ENCODE measurements around the gene SHROOM3. TPM values are rescaled to one million over a fixed set of nuclear protein-coding genes. Genes with fewer than 3 reads are reported as not detected.

SHROOM3 gene
- total RNA-seq, 1 experiment from 2014 or later: 22.8 TPM

- no peak overlapping the region for H3K27ac ChIP-seq
- no peak overlapping the region for H3K4me3 ChIP-seq
- H3K9me3 ChIP-seq (replicated peaks): no peaks in the 10 kb centered on the region
- no peaks in the 10 kb centered on the region for H3K36me3 ChIP-seq
- no peak for DNase-seq
- no peaks in the 10 kb centered on the region for H3K27me3 ChIP-seq
- H3K4me1 ChIP-seq: no peaks in the 10 kb centered on the region; the same call in 1 of the 2 replicates
Observed at GRCh38 chr4:76494871-76495590, 60.0 kb downstream of the SHROOM3 start.

DNA sequence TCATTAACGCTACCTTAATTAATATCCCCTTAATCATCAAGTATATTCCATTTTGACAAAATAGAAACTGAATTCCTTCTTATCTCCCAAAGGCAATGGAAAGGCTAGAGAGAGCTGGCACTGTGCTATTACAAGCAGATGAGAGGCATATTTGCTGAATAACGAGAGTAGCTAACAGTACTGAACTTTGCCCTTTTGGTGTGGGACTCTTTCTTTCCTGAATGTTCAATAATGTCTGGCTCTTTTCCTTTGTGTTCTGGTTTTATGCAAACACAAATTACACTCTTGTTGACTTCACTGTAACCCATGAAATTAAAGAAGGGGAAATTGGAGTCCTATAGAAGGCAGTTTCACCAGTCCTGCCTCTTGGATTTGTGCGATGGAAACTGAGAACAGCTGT, 63.5 kb downstream of the SHROOM3 start:
- no peaks in the 10 kb centered on the region for H3K9me3 ChIP-seq (replicated peaks)
- no peaks in the 10 kb centered on the region for H3K27me3 ChIP-seq
- H3K36me3 ChIP-seq: no peaks in the 10 kb centered on the region
- no peak overlapping the region for H3K4me3 ChIP-seq
- H3K4me1 ChIP-seq: no peaks in the 10 kb centered on the region; the same call in 1 of the 2 replicates
- no peak overlapping the region for H3K27ac ChIP-seq
- no peak for DNase-seq

- H3K4me1 ChIP-seq: no peaks in the 10 kb centered on the region; the same call in 1 of the 2 replicates
- H3K27me3 ChIP-seq: no peaks in the 10 kb centered on the region
- no peaks in the 10 kb centered on the region for H3K36me3 ChIP-seq
- no peak for DNase-seq
- no peak overlapping the region for H3K27ac ChIP-seq
- no peaks in the 10 kb centered on the region for H3K9me3 ChIP-seq (replicated peaks)
- H3K4me3 ChIP-seq: no peak overlapping the region
Observed at GRCh38 chr4:76499461-76499860, 64.4 kb downstream of the SHROOM3 start.

DNA sequence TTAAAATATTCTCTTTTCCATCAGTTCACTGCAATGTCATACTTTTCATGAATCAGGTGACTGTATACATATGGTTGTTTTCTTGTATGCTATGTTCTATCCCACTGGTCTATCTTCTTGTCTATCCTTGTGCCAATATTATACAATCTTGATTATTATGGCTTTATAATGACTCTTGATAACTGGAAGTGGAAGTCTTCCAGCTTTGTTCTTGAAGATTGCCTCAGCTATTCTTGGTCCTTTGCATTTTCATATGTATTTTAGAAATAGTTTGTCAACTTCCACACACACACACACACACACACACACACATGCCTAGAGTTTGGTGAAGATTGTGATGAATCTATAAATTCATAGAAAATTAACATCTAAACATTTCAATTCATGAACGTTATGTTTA, 67.9 kb downstream of the SHROOM3 start:
- Histone ChIP-seq H3K27me3 (no peaks in the 10 kb centered on the region), H3K9me3 (replicated peaks) (no peaks in the 10 kb centered on the region), H3K4me1 (no peaks in the 10 kb centered on the region), H3K4me3 (no peak overlapping the region), H3K36me3 (no peaks in the 10 kb centered on the region), H3K27ac (no peak overlapping the region)
- DNase-seq: no peak

- H3K27me3 ChIP-seq: no peaks in the 10 kb centered on the region
- H3K9me3 ChIP-seq (replicated peaks): no peaks in the 10 kb centered on the region
- H3K4me3 ChIP-seq: no peak overlapping the region
- no peaks in the 10 kb centered on the region for H3K4me1 ChIP-seq
- H3K36me3 ChIP-seq: no peaks in the 10 kb centered on the region
- no peak overlapping the region for H3K27ac ChIP-seq
- peak; percentile 23 to 81 for DNase-seq
Observed at GRCh38 chr4:76504613-76505465, 69.8 kb downstream of the SHROOM3 start.

DNA sequence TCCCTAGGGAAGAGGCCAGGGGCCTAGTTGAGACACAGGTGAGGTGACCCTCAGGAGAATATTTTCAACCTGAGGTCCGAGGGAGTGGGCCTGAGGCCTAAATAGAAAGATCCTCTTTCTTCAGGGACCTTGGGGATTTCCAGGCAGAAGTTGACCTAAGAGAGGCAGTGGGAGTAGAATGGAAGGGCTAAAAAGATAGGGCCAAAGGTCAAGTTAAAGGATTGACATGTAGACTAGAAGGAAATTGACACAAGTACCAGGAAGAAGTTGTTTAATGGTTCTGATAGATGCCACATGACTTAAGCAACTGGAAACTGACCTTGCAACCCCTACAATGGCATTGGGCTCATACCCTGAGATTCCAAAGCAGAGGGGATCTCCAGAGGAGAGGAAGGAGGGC, 76.9 kb downstream of the SHROOM3 start:
- Histone ChIP-seq H3K36me3 (no peaks in the 10 kb centered on the region), H3K27me3 (no peaks in the 10 kb centered on the region), H3K4me3 (no peak overlapping the region), H3K4me1 (no peaks in the 10 kb centered on the region), H3K27ac (no peak overlapping the region), H3K9me3 (replicated peaks) (peaks cover 7% of the 10 kb centered on the region)
- DNase-seq: no peak

DNA sequence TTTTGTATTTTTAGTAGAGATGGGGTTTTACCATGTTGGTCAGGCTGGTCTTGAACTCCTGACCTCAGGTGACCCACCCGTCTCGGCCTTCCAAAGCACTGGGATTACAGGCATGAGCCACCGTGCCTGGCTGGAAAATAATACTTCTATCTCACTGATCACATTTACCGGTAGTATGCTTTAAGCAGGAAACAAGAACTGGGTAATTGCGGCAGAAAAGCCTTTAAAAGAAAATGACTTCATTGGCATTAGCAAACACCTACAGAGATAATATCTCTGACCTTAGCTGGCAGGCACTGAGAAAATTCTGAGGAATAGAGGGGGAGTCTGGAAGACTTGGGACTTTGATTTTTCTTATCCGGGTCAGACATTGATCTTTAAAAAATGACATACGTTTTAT, 78.5 kb downstream of the SHROOM3 start:
- Histone ChIP-seq H3K27me3 (no peaks in the 10 kb centered on the region), H3K27ac (no peak overlapping the region), H3K36me3 (no peaks in the 10 kb centered on the region), H3K4me1 (peaks cover 9% of the 10 kb centered on the region), H3K9me3 (replicated peaks) (peaks cover 7% of the 10 kb centered on the region), H3K4me3 (no peak overlapping the region)
- DNase-seq: no peak

- no peak for DNase-seq
Observed at GRCh38 chr4:76514087-76514486, 79.1 kb downstream of the SHROOM3 start.

GRCh38 chr4:76515975-76516843, 81.2 kb downstream of the SHROOM3 start:
- DNase-seq: no peak
- H3K27me3 ChIP-seq: no peaks in the 10 kb centered on the region

More at GRCh38 chr4:76514087-76514486, 79.1 kb downstream of the SHROOM3 start:
- Histone ChIP-seq H3K9me3 (replicated peaks) (peaks cover 7% of the 10 kb centered on the region), H3K27ac (no peak overlapping the region), H3K4me1 (peaks cover 11% of the 10 kb centered on the region), H3K4me3 (no peak overlapping the region), H3K27me3 (no peaks in the 10 kb centered on the region), H3K36me3 (no peaks in the 10 kb centered on the region)

GRCh38 chr4:76518241-76518640, 83.2 kb downstream of the SHROOM3 start:
- no peak overlapping the region for H3K27ac ChIP-seq
- no peaks in the 10 kb centered on the region for H3K36me3 ChIP-seq
- peaks cover 7% of the 10 kb centered on the region for H3K9me3 ChIP-seq (replicated peaks)
- no peaks in the 10 kb centered on the region for H3K27me3 ChIP-seq
- DNase-seq: peak in 1 of 2 experiments; percentile 31
- H3K4me3 ChIP-seq: no peak overlapping the region
- peaks cover 11% of the 10 kb centered on the region for H3K4me1 ChIP-seq

More at GRCh38 chr4:76515975-76516843, 81.2 kb downstream of the SHROOM3 start:
- Histone ChIP-seq H3K9me3 (replicated peaks) (peaks cover 7% of the 10 kb centered on the region), H3K4me1 (peaks cover 11% of the 10 kb centered on the region), H3K36me3 (no peaks in the 10 kb centered on the region), H3K27ac (no peak overlapping the region), H3K4me3 (no peak overlapping the region)

DNA sequence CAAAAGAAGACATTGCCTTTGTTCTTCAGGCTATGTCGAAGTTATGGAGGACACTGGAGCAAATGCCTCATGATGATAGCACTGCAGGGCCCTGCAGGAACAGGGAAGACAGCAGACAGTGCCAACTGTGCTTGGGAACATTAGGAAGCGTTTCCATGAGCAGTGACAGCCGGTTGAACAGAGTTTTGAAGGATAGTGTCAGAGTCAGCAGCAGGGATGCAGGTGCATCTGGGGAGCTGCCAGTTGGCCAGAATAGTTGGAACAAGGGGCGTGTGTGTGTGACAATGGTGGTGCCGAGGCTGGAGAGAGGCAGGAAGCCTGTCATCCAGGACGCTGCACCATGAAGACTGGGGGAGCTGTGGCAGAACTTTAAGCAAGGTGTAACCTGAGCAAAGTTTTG, 88.6 kb downstream of the SHROOM3 start:
- no peak for DNase-seq

GRCh38 chr4:76525751-76526150, 90.7 kb downstream of the SHROOM3 start:
- H3K4me3 ChIP-seq: no peak overlapping the region
- H3K36me3 ChIP-seq: no peaks in the 10 kb centered on the region
- no peak overlapping the region for H3K27ac ChIP-seq
- DNase-seq: no peak
- no peaks in the 10 kb centered on the region for H3K4me1 ChIP-seq
- H3K27me3 ChIP-seq: no peaks in the 10 kb centered on the region
- H3K9me3 ChIP-seq (replicated peaks): no peaks in the 10 kb centered on the region

More for the DNA sequence above, 88.6 kb downstream of the SHROOM3 start:
- Histone ChIP-seq H3K4me1 (peaks cover under 1% of the 10 kb centered on the region), H3K4me3 (no peak overlapping the region), H3K27ac (no peak overlapping the region), H3K9me3 (replicated peaks) (no peaks in the 10 kb centered on the region), H3K36me3 (no peaks in the 10 kb centered on the region), H3K27me3 (no peaks in the 10 kb centered on the region)

GRCh38 chr4:76526585-76526990, 91.6 kb downstream of the SHROOM3 start:
- Histone ChIP-seq H3K4me3 (no peak overlapping the region), H3K4me1 (no peaks in the 10 kb centered on the region), H3K36me3 (no peaks in the 10 kb centered on the region), H3K27me3 (no peaks in the 10 kb centered on the region), H3K9me3 (replicated peaks) (no peaks in the 10 kb centered on the region), H3K27ac (no peak overlapping the region)
- DNase-seq: no peak

DNA sequence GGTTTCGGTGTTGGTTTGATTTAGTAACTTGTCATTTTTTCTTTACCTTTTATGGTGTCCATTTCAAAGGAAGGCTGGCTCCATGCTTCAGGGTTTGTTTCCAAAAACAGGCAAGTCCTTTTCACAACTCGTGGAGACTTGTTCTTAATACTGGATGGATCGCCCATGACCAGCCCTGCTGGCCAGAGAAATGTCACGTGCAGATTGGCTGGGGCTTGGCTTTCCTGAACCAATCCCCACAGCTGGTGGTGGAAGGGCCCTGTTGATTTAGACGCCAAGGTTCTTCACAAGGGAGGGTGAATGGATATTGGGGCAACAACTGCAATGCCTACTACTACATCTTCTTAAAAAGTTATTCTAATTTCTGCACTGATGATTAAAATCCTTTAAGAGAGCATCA, 92.6 kb downstream of the SHROOM3 start:
- H3K36me3 ChIP-seq: no peaks in the 10 kb centered on the region
- H3K4me1 ChIP-seq: peaks cover 4% of the 10 kb centered on the region
- no peak overlapping the region for H3K27ac ChIP-seq
- H3K27me3 ChIP-seq: no peaks in the 10 kb centered on the region
- no peaks in the 10 kb centered on the region for H3K9me3 ChIP-seq (replicated peaks)
- DNase-seq: no peak
- H3K4me3 ChIP-seq: no peak overlapping the region
